ENCODE results near the gene CSPG4.

CSPG4 gene

GRCh38 chr15:75625542-75626347 lies 86.9 kb downstream of the CSPG4 start, which contains the start of gene SNUPN:
Gene SNUPN (minus strand): TSS chr15:75625725. CDS start chr15:75621051, 4,674 bp downstream.
- no peak for TF ChIP-seq CTCF (IDR thresholded peaks at IDR 0.05; ENCODE audit: insufficient read depth, low read depth, low read length, missing control alignments)
- DNase-seq (ENCODE audit: low read depth) = peak; percentile 98
- H3K4me3 ChIP-seq (ENCODE audit: low read depth, low read length) = peak within 1 kb of the TSS; percentile 75
